Epithelial cell of prostate (primary cell): ENCODE measurements around the gene STK32B.
"Not testable (repeated sequence)": the region's sequence is repeated elsewhere in the genome, so short reads cannot be mapped to it uniquely, and the experiment has no call there.

ENCODE experiments used
- DNase-seq: peaks from one replicate; pipeline ENCODE4 v3.0.0-alpha.2; 2011; ENCODE audit warnings: low read depth, low spot score
- H3K27ac ChIP-seq: fragments of 450-650 bp; 2 replicates; pipeline ENCODE4 v1.5.1; 2017; ENCODE audit warnings: mild to moderate bottlenecking

The STK32B gene

GRCh38 chr4:5298000-5298787 is 246.9 kb downstream of the STK32B start:
- not testable (repeated sequence) for H3K27ac ChIP-seq, DNase-seq

GRCh38 chr4:5300283-5300682 is 249.0 kb downstream of the STK32B start:
- no peak for DNase-seq
- H3K27ac ChIP-seq = no peak overlapping the region

GRCh38 chr4:5307928-5308327 is 256.6 kb downstream of the STK32B start:
- no peak for DNase-seq
- H3K27ac ChIP-seq = no peak overlapping the region

GRCh38 chr4:5322321-5322720 is 271.0 kb downstream of the STK32B start:
- no peak for DNase-seq
- no peak overlapping the region for H3K27ac ChIP-seq

- DNase-seq = no peak
- no peak overlapping the region for H3K27ac ChIP-seq
Observed at GRCh38 chr4:5330339-5330989, 279.2 kb downstream of the STK32B start.

GRCh38 chr4:5337731-5338130 is 286.5 kb downstream of the STK32B start:
- no peak for DNase-seq
- H3K27ac ChIP-seq = no peak overlapping the region

- no peak for DNase-seq
- H3K27ac ChIP-seq = no peak overlapping the region
Observed at GRCh38 chr4:5338531-5338930, 287.3 kb downstream of the STK32B start.

GRCh38 chr4:5340991-5341451 is 289.7 kb downstream of the STK32B start:
- no peak for DNase-seq
- H3K27ac ChIP-seq = no peak overlapping the region

- H3K27ac ChIP-seq = no peak overlapping the region
- no peak for DNase-seq
Observed at GRCh38 chr4:5341526-5341925, 290.2 kb downstream of the STK32B start.

- H3K27ac ChIP-seq = no peak overlapping the region
- no peak for DNase-seq
Observed at GRCh38 chr4:5355846-5356245, 304.6 kb downstream of the STK32B start.

GRCh38 chr4:5357870-5358269 is 306.6 kb downstream of the STK32B start:
- DNase-seq = no peak
- no peak overlapping the region for H3K27ac ChIP-seq

GRCh38 chr4:5361968-5362367 is 310.7 kb downstream of the STK32B start:
- no peak for DNase-seq
- no peak overlapping the region for H3K27ac ChIP-seq

GRCh38 chr4:5364406-5364805 is 313.1 kb downstream of the STK32B start:
- DNase-seq = no peak
- no peak overlapping the region for H3K27ac ChIP-seq

GRCh38 chr4:5365071-5366008 is 314.1 kb downstream of the STK32B start:
- DNase-seq = peak; percentile 99
- H3K27ac ChIP-seq = peak overlapping the region; percentile 76

GRCh38 chr4:5366009-5366386 is 314.7 kb downstream of the STK32B start:
- peak overlapping the region; percentile 76 for H3K27ac ChIP-seq
- no peak for DNase-seq

- H3K27ac ChIP-seq = peak overlapping the region; percentile 76
- DNase-seq = peak; percentile 58
Observed at GRCh38 chr4:5366421-5366820, 315.1 kb downstream of the STK32B start.

- H3K27ac ChIP-seq = no peak overlapping the region
- DNase-seq = no peak
Observed at GRCh38 chr4:5368426-5368825, 317.1 kb downstream of the STK32B start.

- H3K27ac ChIP-seq = no peak overlapping the region
- peak; percentile 77 for DNase-seq
Observed at GRCh38 chr4:5370286-5370685, 319.0 kb downstream of the STK32B start.

GRCh38 chr4:5371415-5372190 is 320.3 kb downstream of the STK32B start:
- DNase-seq = no peak
- H3K27ac ChIP-seq = no peak overlapping the region

- H3K27ac ChIP-seq = no peak overlapping the region
- no peak for DNase-seq
Observed at GRCh38 chr4:5372198-5372597, 320.9 kb downstream of the STK32B start.
